Urinary bladder (tissue), 4 donors: ENCODE measurements around the gene CAST. TPM values are rescaled to one million over a fixed set of nuclear protein-coding genes. Genes with fewer than 3 reads are reported as not detected.

Source experiments
- DNase-seq: peaks from one replicate; pipeline ENCODE4 v3.0.0-alpha.2; 2015; ENCODE audit errors: extremely low spot score
- H3K27ac ChIP-seq: one replicate; pipeline ENCODE4 v1.5.1; 2013; ENCODE audit warnings: low read depth, mild to moderate bottlenecking, moderate library complexity
- H3K36me3 ChIP-seq: one replicate; pipeline ENCODE4 v1.6.1; 2013; ENCODE audit warnings: mild to moderate bottlenecking, moderate library complexity; ENCODE audit not compliant: insufficient read depth
- H3K4me1 ChIP-seq: one replicate; pipeline ENCODE4 v1.6.1; 2013; ENCODE audit warnings: mild to moderate bottlenecking, moderate library complexity; ENCODE audit not compliant: insufficient read depth
- H3K4me3 ChIP-seq: one replicate; pipeline ENCODE4 v1.5.1; 2013; ENCODE audit warnings: low read depth, low read length
- WGBS: extraction: QIAGEN DNeasy Blood & Tissue Kit; methylation state at CpG from one replicate; pipeline ENCODE4 v1.1.7; 2013; 5-methylcytosine and 5-hydroxymethylcytosine counted together
- polyA plus RNA-seq: library from polyadenylated mRNA; stranded (reverse); fragments of 200-250 nt; gene quantifications from one replicate; pipeline ENCODE4 v1.2.3, GENCODE V29; 2013
- total RNA-seq: library from RNA; depleted of rRNA; stranded (reverse); fragments of >200 nt; gene quantifications from one replicate; pipeline ENCODE4 v1.2.3, GENCODE V29; 2014
- donor health status: healthy with polysubstance abuse.
- donor health status: healthy.

CAST gene
- total and polyA plus RNA-seq, 2 donors, result 152 to 231 TPM

GRCh38 chr5:96761618-96762017, 99.4 kb downstream of the CAST start:
- DNase-seq, result no peak
- H3K4me3 ChIP-seq, result no peak overlapping the region
- 52% methylated on average over 4 of the region's 4 CpGs for WGBS
- H3K36me3 ChIP-seq, result peaks cover 8% of the 10 kb centered on the region
- no peak overlapping the region for H3K27ac ChIP-seq
- no peaks in the 10 kb centered on the region for H3K4me1 ChIP-seq

GRCh38 chr5:96763026-96763425, 100.8 kb downstream of the CAST start:
- Histone ChIP-seq H3K27ac (no peak overlapping the region), H3K4me3 (no peak overlapping the region), H3K4me1 (no peaks in the 10 kb centered on the region), H3K36me3 (peaks cover 10% of the 10 kb centered on the region)
- 48% methylated on average over 5 of the region's 5 CpGs for WGBS
- no peak for DNase-seq

- Histone ChIP-seq H3K36me3 (peaks cover 16% of the 10 kb centered on the region), H3K4me3 (no peak overlapping the region), H3K4me1 (no peaks in the 10 kb centered on the region), H3K27ac (no peak overlapping the region)
- 70% methylated on average over 1 of the region's 1 CpG for WGBS
- DNase-seq, result no peak
These were observed 102.9 kb downstream of the CAST start for GRCh38 chr5:96765043-96765442.

GRCh38 chr5:96768708-96769251, 106.6 kb downstream of the CAST start:
- Histone ChIP-seq H3K4me1 (no peaks in the 10 kb centered on the region), H3K36me3 (peaks cover 13% of the 10 kb centered on the region), H3K4me3 (no peak overlapping the region), H3K27ac (no peak overlapping the region)
- 76% methylated on average over 4 of the region's 4 CpGs for WGBS
- DNase-seq, result no peak

GRCh38 chr5:96771395-96771794, 109.2 kb downstream of the CAST start:
- H3K4me3 ChIP-seq, result no peak overlapping the region
- H3K36me3 ChIP-seq, result peaks cover 10% of the 10 kb centered on the region
- peak overlapping the region; percentile 23 for H3K27ac ChIP-seq
- 74% methylated on average over 1 of the region's 1 CpG for whole genome bisulfite sequencing
- no peaks in the 10 kb centered on the region for H3K4me1 ChIP-seq
- DNase-seq, result no peak

- 34% methylated on average over 1 of the region's 1 CpG for WGBS
- no peak overlapping the region for H3K4me3 ChIP-seq
- no peaks in the 10 kb centered on the region for H3K4me1 ChIP-seq
- DNase-seq, result no peak
- peaks cover 6% of the 10 kb centered on the region for H3K36me3 ChIP-seq
- H3K27ac ChIP-seq, result no peak overlapping the region
These were observed 109.9 kb downstream of the CAST start for GRCh38 chr5:96772111-96772510.

GRCh38 chr5:96772542-96772941, 110.4 kb downstream of the CAST start:
- Histone ChIP-seq H3K27ac (no peak overlapping the region), H3K36me3 (peaks cover 6% of the 10 kb centered on the region), H3K4me3 (no peak overlapping the region)

GRCh38 chr5:96775050-96775449, 112.9 kb downstream of the CAST start:
- peaks cover 2% of the 10 kb centered on the region for H3K4me1 ChIP-seq
- no peak for DNase-seq
- H3K4me3 ChIP-seq, result no peak overlapping the region
- no peaks in the 10 kb centered on the region for H3K36me3 ChIP-seq
- 86% methylated on average over 2 of the region's 2 CpGs for WGBS
- no peak overlapping the region for H3K27ac ChIP-seq

More at GRCh38 chr5:96772542-96772941, 110.4 kb downstream of the CAST start:
- no peaks in the 10 kb centered on the region for H3K4me1 ChIP-seq
- no peak for DNase-seq

GRCh38 chr5:96775689-96776088, 113.5 kb downstream of the CAST start:
- no peak overlapping the region for H3K27ac ChIP-seq
- WGBS, result 95% methylated on average over 11 of the region's 11 CpGs
- H3K36me3 ChIP-seq, result no peaks in the 10 kb centered on the region

GRCh38 chr5:96776621-96777020, 114.4 kb downstream of the CAST start:
- H3K4me1 ChIP-seq, result peaks cover 2% of the 10 kb centered on the region
- H3K27ac ChIP-seq, result no peak overlapping the region
- H3K4me3 ChIP-seq, result no peak overlapping the region
- 38% methylated on average over 2 of the region's 2 CpGs for WGBS
- H3K36me3 ChIP-seq, result no peaks in the 10 kb centered on the region
- DNase-seq, result no peak

More at GRCh38 chr5:96775689-96776088, 113.5 kb downstream of the CAST start:
- DNase-seq, result no peak
- peaks cover 2% of the 10 kb centered on the region for H3K4me1 ChIP-seq
- no peak overlapping the region for H3K4me3 ChIP-seq

GRCh38 chr5:96778409-96778808, 116.2 kb downstream of the CAST start:
- no peak for DNase-seq
- Histone ChIP-seq H3K27ac (no peak overlapping the region), H3K4me3 (no peak overlapping the region), H3K36me3 (peaks cover 3% of the 10 kb centered on the region), H3K4me1 (peaks cover 2% of the 10 kb centered on the region)
- 84% methylated on average over 1 of the region's 1 CpG for WGBS

- Histone ChIP-seq H3K27ac (no peak overlapping the region), H3K36me3 (peaks cover 3% of the 10 kb centered on the region), H3K4me3 (no peak overlapping the region), H3K4me1 (peaks cover 2% of the 10 kb centered on the region)
- no peak for DNase-seq
These were observed 118.5 kb downstream of the CAST start for GRCh38 chr5:96780626-96781025.

GRCh38 chr5:96781031-96781971, 119.1 kb downstream of the CAST start:
- 54% methylated on average over 4 of the region's 4 CpGs for WGBS
- DNase-seq, result no peak
- no peak overlapping the region for H3K4me3 ChIP-seq
- H3K27ac ChIP-seq, result no peak overlapping the region
- peaks cover 3% of the 10 kb centered on the region for H3K36me3 ChIP-seq
- peaks cover 2% of the 10 kb centered on the region for H3K4me1 ChIP-seq

- WGBS, result 77% methylated on average over 2 of the region's 2 CpGs
- Histone ChIP-seq H3K4me1 (no peaks in the 10 kb centered on the region), H3K4me3 (no peak overlapping the region), H3K36me3 (peaks cover 3% of the 10 kb centered on the region), H3K27ac (no peak overlapping the region)
- DNase-seq, result no peak
These were observed 121.2 kb downstream of the CAST start for GRCh38 chr5:96783326-96783725.
